ENCODE data around the gene MICU2. TPM values are rescaled to one million over a fixed set of nuclear protein-coding genes. Genes with fewer than 3 reads are reported as not detected.

Gene MICU2
- total and polyA plus RNA-seq, 2 donors (not counting 1 experiment from before 2014, with no cell fraction given) = 43.3 to 43.9 TPM

- Histone ChIP-seq H2AFZ (ENCODE audit: low read length) (no peak overlapping the region), H3K4me2 (ENCODE audit: extremely low read depth, insufficient read depth, low read length) (no peak overlapping the region), H3K9ac (ENCODE audit: insufficient read depth, low read length) (no peak overlapping the region), H3K27ac (ENCODE audit: insufficient read depth, low read length) (no peak overlapping the region), H4K20me1 (ENCODE audit: control insufficient read depth, extremely low read depth, insufficient read depth, low read length) (no peaks in the 10 kb centered on the region), H3K4me3 (replicated peaks in 1 of 4; ENCODE audit: control extremely low read depth in 1 of 4, insufficient read depth in 1 of 4, low read depth in 3 of 4, low read length in 4 of 4) (no peak overlapping the region), H3K27me3 (ENCODE audit: control insufficient read depth, insufficient read depth, low read length) (no peaks in the 10 kb centered on the region), H3K4me1 (ENCODE audit: control insufficient read depth, extremely low read depth, insufficient read depth, low read length) (no peaks in the 10 kb centered on the region), H3K36me3 (ENCODE audit: control insufficient read depth, insufficient read depth, low read length) (no peaks in the 10 kb centered on the region), H3K9me3 (ENCODE audit: control insufficient read depth, insufficient read depth, low read depth, low read length) (no peaks in the 10 kb centered on the region), H3K79me2 (ENCODE audit: control insufficient read depth, insufficient read depth, low read length) (no peaks in the 10 kb centered on the region)
- TF ChIP-seq CTCF (conservative IDR thresholded peaks at IDR 0.05 in 1 of 2, IDR thresholded peaks at IDR 0.05 in 1 of 2; ENCODE audit: low read depth in 1 of 2, low read length in 2 of 2) (no peak), EZH2 (IDR thresholded peaks at IDR 0.05; ENCODE audit: low read length, missing control alignments) (no peak)
- DNase-seq (ENCODE audit: low read depth in 2 of 2) = no peak
Measured at GRCh38 chr13:21615427-21615826, 11.5 kb upstream of the MICU2 start.

GRCh38 chr13:21613791-21614190 lies 9.8 kb upstream of the MICU2 start:
- Histone ChIP-seq H3K36me3 (ENCODE audit: control insufficient read depth, insufficient read depth, low read length) (no peaks in the 10 kb centered on the region), H3K27ac (ENCODE audit: insufficient read depth, low read length) (no peak overlapping the region), H4K20me1 (ENCODE audit: control insufficient read depth, extremely low read depth, insufficient read depth, low read length) (no peaks in the 10 kb centered on the region), H3K9ac (ENCODE audit: insufficient read depth, low read length) (no peak overlapping the region), H3K79me2 (ENCODE audit: control insufficient read depth, insufficient read depth, low read length) (no peaks in the 10 kb centered on the region), H2AFZ (ENCODE audit: low read length) (no peak overlapping the region), H3K4me1 (ENCODE audit: control insufficient read depth, extremely low read depth, insufficient read depth, low read length) (no peaks in the 10 kb centered on the region), H3K4me2 (ENCODE audit: extremely low read depth, insufficient read depth, low read length) (no peak overlapping the region), H3K9me3 (ENCODE audit: control insufficient read depth, insufficient read depth, low read depth, low read length) (no peaks in the 10 kb centered on the region), H3K27me3 (ENCODE audit: control insufficient read depth, insufficient read depth, low read length) (no peaks in the 10 kb centered on the region), H3K4me3 (replicated peaks in 1 of 4; ENCODE audit: control extremely low read depth in 1 of 4, insufficient read depth in 1 of 4, low read depth in 3 of 4, low read length in 4 of 4) (no peak overlapping the region)
- DNase-seq (ENCODE audit: low read depth in 2 of 2) = no peak
- no peak for TF ChIP-seq CTCF (conservative IDR thresholded peaks at IDR 0.05 in 1 of 2, IDR thresholded peaks at IDR 0.05 in 1 of 2; ENCODE audit: low read depth in 1 of 2, low read length in 2 of 2)
- TF ChIP-seq EZH2 (IDR thresholded peaks at IDR 0.05; ENCODE audit: low read length, missing control alignments) = no peak

- no peak overlapping the region for H2AFZ ChIP-seq (ENCODE audit: low read length)
- no peaks in the 10 kb centered on the region for H3K27me3 ChIP-seq (ENCODE audit: control insufficient read depth, insufficient read depth, low read length)
- no peak overlapping the region for H3K4me3 ChIP-seq (replicated peaks in 1 of 4; ENCODE audit: control extremely low read depth in 1 of 4, insufficient read depth in 1 of 4, low read depth in 3 of 4, low read length in 4 of 4)
- no peak for DNase-seq (ENCODE audit: low read depth in 2 of 2)
- no peak overlapping the region for H3K9ac ChIP-seq (ENCODE audit: insufficient read depth, low read length)
- no peaks in the 10 kb centered on the region for H3K9me3 ChIP-seq (ENCODE audit: control insufficient read depth, insufficient read depth, low read depth, low read length)
- H3K4me2 ChIP-seq (ENCODE audit: extremely low read depth, insufficient read depth, low read length) = no peak overlapping the region
- H4K20me1 ChIP-seq (ENCODE audit: control insufficient read depth, extremely low read depth, insufficient read depth, low read length) = no peaks in the 10 kb centered on the region
- no peaks in the 10 kb centered on the region for H3K4me1 ChIP-seq (ENCODE audit: control insufficient read depth, extremely low read depth, insufficient read depth, low read length)
- no peaks in the 10 kb centered on the region for H3K36me3 ChIP-seq (ENCODE audit: control insufficient read depth, insufficient read depth, low read length)
- no peak for TF ChIP-seq EZH2 (IDR thresholded peaks at IDR 0.05; ENCODE audit: low read length, missing control alignments)
- no peak for TF ChIP-seq CTCF (conservative IDR thresholded peaks at IDR 0.05 in 1 of 2, IDR thresholded peaks at IDR 0.05 in 1 of 2; ENCODE audit: low read depth in 1 of 2, low read length in 2 of 2)
- H3K79me2 ChIP-seq (ENCODE audit: control insufficient read depth, insufficient read depth, low read length) = no peaks in the 10 kb centered on the region
- H3K27ac ChIP-seq (ENCODE audit: insufficient read depth, low read length) = no peak overlapping the region
Measured at GRCh38 chr13:21611385-21611784, 7.4 kb upstream of the MICU2 start.

All from fibroblast of lung (primary cell).